WTC11 (cell line): Measurements from ENCODE around the gene LY6G6F. TPM values are rescaled to one million over a fixed set of nuclear protein-coding genes. Genes with fewer than 3 reads are reported as not detected.

ENCODE experiments used
- ATAC-seq: fragments of 200-7000 bp; cut with Tn5 transposase; 2 replicates; pipeline ENCODE4 v1.10.0; 2021; ENCODE audit warnings: mild to moderate bottlenecking, moderate library complexity
- CTCF ChIA-PET: fragments of 300-600 bp; sonication (Branson Sonifier 250); formaldehyde crosslinking; loops from one replicate; lab custom pipeline; 2021; ENCODE audit warnings: antibody characterized with exemption; lab: Charles Lee
- POLR2A ChIA-PET: fragments of 350-600 bp; sonication (Branson Sonifier 250); formaldehyde crosslinking; loops from one replicate; lab custom pipeline; 2021; ENCODE audit warnings: antibody characterized with exemption; lab: Charles Lee
- DNase-seq: peaks from one replicate; pipeline ENCODE4 v3.0.0; 2021; ENCODE audit warnings: low spot score
- H3K27ac Mint-ChIP-seq: 2 replicates; pipeline ENCODE4 v1.8.0; 2021; ENCODE audit warnings: mixed read lengths
- H3K27me3 Mint-ChIP-seq: 2 replicates; pipeline ENCODE4 v1.8.0; 2021; ENCODE audit warnings: low read depth, mild to moderate bottlenecking, moderate library complexity, mixed read lengths
- H3K36me3 Mint-ChIP-seq: 2 replicates; pipeline ENCODE4 v1.8.0; 2021; ENCODE audit warnings: mixed read lengths
- H3K4me1 Mint-ChIP-seq: 2 replicates; pipeline ENCODE4 v1.8.0; 2022; ENCODE audit warnings: mixed read lengths
- H3K4me3 Mint-ChIP-seq: 2 replicates; pipeline ENCODE4 v1.8.0; 2021; ENCODE audit warnings: mild to moderate bottlenecking, moderate library complexity, mixed read lengths
- H3K9me3 Mint-ChIP-seq: 2 replicates; pipeline ENCODE4 v1.8.0; 2021; ENCODE audit warnings: mixed read lengths
- CREM ChIP-seq: sonication (generic); formaldehyde crosslinking; IDR thresholded peaks from 2 replicates; pipeline ENCODE4 v1.8.1; 2022; ENCODE audit warnings: mild to moderate bottlenecking, missing genetic modification reagents, moderate library complexity
- FOXJ3 ChIP-seq: sonication (generic); formaldehyde crosslinking; IDR thresholded peaks from 2 replicates; pipeline ENCODE4 v1.9.0; 2021; ENCODE audit warnings: missing genetic modification reagents, mild to moderate bottlenecking, borderline replicate concordance
- FOXK1 ChIP-seq: sonication (generic); formaldehyde crosslinking; IDR thresholded peaks from 2 replicates; pipeline ENCODE4 v1.8.0; 2022; ENCODE audit warnings: mild to moderate bottlenecking, moderate library complexity, missing genetic modification reagents
- JUN ChIP-seq: sonication (generic); formaldehyde crosslinking; IDR thresholded peaks from 2 replicates; pipeline ENCODE4 v1.8.0; 2023; ENCODE audit warnings: mild to moderate bottlenecking, missing genetic modification reagents
- KAT7 ChIP-seq: sonication (generic); formaldehyde crosslinking; IDR thresholded peaks from 2 replicates; pipeline ENCODE4 v1.8.1; 2023; ENCODE audit warnings: missing genetic modification reagents, mild to moderate bottlenecking, borderline replicate concordance
- MYBL2 ChIP-seq: sonication (generic); formaldehyde crosslinking; IDR thresholded peaks from 2 replicates; pipeline ENCODE4 v1.8.1; 2023; ENCODE audit warnings: mild to moderate bottlenecking, moderate library complexity, missing genetic modification reagents
- NFATC4 ChIP-seq: fragments of 250-450 bp; sonication (Bioruptor Pico); IDR thresholded peaks from 2 replicates; pipeline ENCODE4 v1.9.0; 2021; ENCODE audit warnings: mild to moderate bottlenecking
- SP1 ChIP-seq: sonication (generic); formaldehyde crosslinking; conservative IDR thresholded peaks from 2 replicates; pipeline ENCODE4 v1.8.1; 2022; ENCODE audit warnings: missing genetic modification reagents
- TEAD1 ChIP-seq: sonication (generic); formaldehyde crosslinking; IDR thresholded peaks from 2 replicates; pipeline ENCODE4 v1.8.0; 2022; ENCODE audit warnings: mild to moderate bottlenecking, missing genetic modification reagents
- ZBTB43 ChIP-seq: sonication (generic); formaldehyde crosslinking; IDR thresholded peaks from 2 replicates; pipeline ENCODE4 v1.8.1; 2023; ENCODE audit warnings: mild to moderate bottlenecking, missing genetic modification reagents
- ZNF396 ChIP-seq: fragments of 250-450 bp; sonication (Bioruptor Pico); IDR thresholded peaks from 2 replicates; pipeline ENCODE4 v1.8.0; 2021; ENCODE audit warnings: mild to moderate bottlenecking, moderate library complexity, borderline replicate concordance
- ZNF423 ChIP-seq: fragments of 250-450 bp; sonication (Bioruptor Pico); IDR thresholded peaks from 2 replicates; pipeline ENCODE4 v2.1.2; 2022; ENCODE audit warnings: mild to moderate bottlenecking, moderate library complexity
- total RNA-seq: library from RNA; stranded (reverse); gene quantifications from 3 replicates; pipeline ENCODE4 v1.2.3, GENCODE V29; 2021
- TF ChIP-seq, protein P1 (sequence below): sonication (generic); formaldehyde crosslinking; IDR thresholded peaks from 2 replicates; pipeline ENCODE4 v1.8.0; 2023; ENCODE audit warnings: missing genetic modification reagents
- TF ChIP-seq, protein P2 (sequence below): fragments of 250-450 bp; sonication (Bioruptor Pico); IDR thresholded peaks from 2 replicates; pipeline ENCODE4 v1.8.0; 2021; ENCODE audit warnings: mild to moderate bottlenecking
- TF ChIP-seq, protein P3 (sequence below): sonication (generic); formaldehyde crosslinking; IDR thresholded peaks from 2 replicates; pipeline ENCODE4 v1.8.1; 2022; ENCODE audit warnings: missing genetic modification reagents, borderline replicate concordance
- TF ChIP-seq, protein P4 (sequence below): sonication (generic); formaldehyde crosslinking; IDR thresholded peaks from 2 replicates; pipeline ENCODE4 v1.8.1; 2022; ENCODE audit warnings: mild to moderate bottlenecking, moderate library complexity, missing genetic modification reagents
- TF ChIP-seq, protein P5 (sequence below): fragments of 250-450 bp; sonication (Bioruptor Pico); IDR thresholded peaks from 2 replicates; pipeline ENCODE4 v2.1.2; 2022; ENCODE audit warnings: mild to moderate bottlenecking, moderate library complexity
- TF ChIP-seq, protein P6 (sequence below): sonication (generic); formaldehyde crosslinking; IDR thresholded peaks from 2 replicates; pipeline ENCODE4 v1.8.1; 2022; ENCODE audit warnings: low read depth, mild to moderate bottlenecking, moderate library complexity, missing genetic modification reagents, borderline replicate concordance
- TF ChIP-seq, protein P7 (sequence below): sonication (generic); formaldehyde crosslinking; IDR thresholded peaks from 2 replicates; pipeline ENCODE4 v1.8.1; 2023; ENCODE audit warnings: mild to moderate bottlenecking, moderate library complexity, missing genetic modification reagents

Gene LY6G6F
- total RNA-seq, 1 experiment from 2014 or later, result not detected

GRCh38 chr6:31663961-31664789 is 42.5 kb upstream of the LY6G6F start:
- TF ChIP-seq ZNF423 (CRISPR knock-in tag), result no peak
- no peak for TF ChIP-seq MYBL2 (CRISPR knock-in tag)
- no peak for TF ChIP-seq ZNF396 (CRISPR knock-in tag)
- TF ChIP-seq, protein P1, sequence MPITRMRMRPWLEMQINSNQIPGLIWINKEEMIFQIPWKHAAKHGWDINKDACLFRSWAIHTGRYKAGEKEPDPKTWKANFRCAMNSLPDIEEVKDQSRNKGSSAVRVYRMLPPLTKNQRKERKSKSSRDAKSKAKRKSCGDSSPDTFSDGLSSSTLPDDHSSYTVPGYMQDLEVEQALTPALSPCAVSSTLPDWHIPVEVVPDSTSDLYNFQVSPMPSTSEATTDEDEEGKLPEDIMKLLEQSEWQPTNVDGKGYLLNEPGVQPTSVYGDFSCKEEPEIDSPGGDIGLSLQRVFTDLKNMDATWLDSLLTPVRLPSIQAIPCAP (CRISPR knock-in tag), result no peak
- TF ChIP-seq, protein P2, sequence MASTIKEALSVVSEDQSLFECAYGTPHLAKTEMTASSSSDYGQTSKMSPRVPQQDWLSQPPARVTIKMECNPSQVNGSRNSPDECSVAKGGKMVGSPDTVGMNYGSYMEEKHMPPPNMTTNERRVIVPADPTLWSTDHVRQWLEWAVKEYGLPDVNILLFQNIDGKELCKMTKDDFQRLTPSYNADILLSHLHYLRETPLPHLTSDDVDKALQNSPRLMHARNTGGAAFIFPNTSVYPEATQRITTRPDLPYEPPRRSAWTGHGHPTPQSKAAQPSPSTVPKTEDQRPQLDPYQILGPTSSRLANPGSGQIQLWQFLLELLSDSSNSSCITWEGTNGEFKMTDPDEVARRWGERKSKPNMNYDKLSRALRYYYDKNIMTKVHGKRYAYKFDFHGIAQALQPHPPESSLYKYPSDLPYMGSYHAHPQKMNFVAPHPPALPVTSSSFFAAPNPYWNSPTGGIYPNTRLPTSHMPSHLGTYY, result no peak
- no peak for TF ChIP-seq KAT7 (CRISPR knock-in tag)
- ATAC-seq (no peak), DNase-seq (no peak)
- Mint-ChIP-seq H3K4me3 (peak overlapping the region; percentile 91), H3K27me3 (no peaks in the 10 kb centered on the region), H3K27ac (peak overlapping the region; percentile 98), H3K9me3 (no peaks in the 10 kb centered on the region), H3K4me1 (peaks cover 41% of the 10 kb centered on the region), H3K36me3 (peaks cover 47% of the 10 kb centered on the region)
- ChIA-PET CTCF (interaction anchor here (0.5 to 1.8 kb wide), 15 partner anchors 11 to 130 kb away, joined by 3 to 7 read pairs (median 4); partner anchors contain the start of genes ATP6V1G2, BAG6 and DDAH2), POLR2A (interaction anchor here (0.8 to 1.6 kb wide), 13 partner anchors 10 to 199 kb away, joined by 3 to 9 read pairs (median 3); partner anchors contain the start of genes ABHD16A, BAG6, DDAH2 and DDX39B)

DNA sequence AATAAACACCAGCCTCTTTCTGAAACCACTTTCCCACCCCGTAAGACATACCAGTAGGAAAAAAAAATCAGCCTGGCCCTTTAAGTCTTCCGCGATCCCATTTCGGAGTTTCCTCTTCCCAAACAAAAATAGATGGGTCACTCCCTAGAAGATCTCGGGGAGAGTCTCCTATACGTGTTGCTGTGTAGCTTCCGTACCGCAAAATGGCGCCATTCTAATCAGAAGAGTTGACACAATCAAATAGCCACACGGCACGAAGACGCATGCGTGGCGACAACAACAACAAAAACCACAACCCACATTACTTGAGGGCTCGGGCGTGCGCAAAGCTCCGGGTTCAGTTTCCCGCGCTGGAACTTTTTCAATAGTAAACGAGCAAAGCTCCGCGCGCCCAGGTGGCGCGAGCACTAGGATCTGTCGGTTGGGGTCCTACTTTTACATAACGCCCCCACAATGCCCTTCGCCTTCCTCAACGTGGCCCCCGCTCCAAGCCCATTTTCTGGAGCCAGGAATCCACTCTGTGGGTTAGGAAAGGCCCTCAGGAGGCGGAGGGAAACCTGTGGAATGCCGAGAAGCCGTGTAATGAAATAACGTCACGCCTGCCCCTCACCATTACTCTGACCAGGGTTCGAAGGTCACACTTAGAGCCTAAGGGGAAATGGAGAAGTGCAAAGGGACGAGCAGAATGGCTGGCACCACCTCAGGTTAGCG is 41.7 kb upstream of the LY6G6F start, which contains the start of gene GPANK1:
TSS of gene GPANK1 (minus strand) at position 208 of the 711 bp plus-strand sequence. CDS start 519 bp downstream, outside the sequence.
- ATAC-seq, result peak; percentile 12

More for the DNA sequence above, 41.7 kb upstream of the LY6G6F start, which contains the start of gene GPANK1:
- Mint-ChIP-seq H3K27me3 (no peaks in the 10 kb centered on the region), H3K36me3 (peaks cover 54% of the 10 kb centered on the region), H3K9me3 (no peaks in the 10 kb centered on the region), H3K27ac (peak within 1 kb of the TSS; percentile 98)
- CTCF ChIA-PET, result interaction anchor here (0.5 to 1.8 kb wide), 13 partner anchors 12 to 127 kb away, joined by 3 to 7 read pairs (median 4); partner anchors contain the start of genes ATP6V1G2, BAG6 and DDAH2
- peak; percentile 64 for DNase-seq
- TF ChIP-seq ZBTB43 (CRISPR knock-in tag), result no peak
- TF ChIP-seq, protein P3, sequence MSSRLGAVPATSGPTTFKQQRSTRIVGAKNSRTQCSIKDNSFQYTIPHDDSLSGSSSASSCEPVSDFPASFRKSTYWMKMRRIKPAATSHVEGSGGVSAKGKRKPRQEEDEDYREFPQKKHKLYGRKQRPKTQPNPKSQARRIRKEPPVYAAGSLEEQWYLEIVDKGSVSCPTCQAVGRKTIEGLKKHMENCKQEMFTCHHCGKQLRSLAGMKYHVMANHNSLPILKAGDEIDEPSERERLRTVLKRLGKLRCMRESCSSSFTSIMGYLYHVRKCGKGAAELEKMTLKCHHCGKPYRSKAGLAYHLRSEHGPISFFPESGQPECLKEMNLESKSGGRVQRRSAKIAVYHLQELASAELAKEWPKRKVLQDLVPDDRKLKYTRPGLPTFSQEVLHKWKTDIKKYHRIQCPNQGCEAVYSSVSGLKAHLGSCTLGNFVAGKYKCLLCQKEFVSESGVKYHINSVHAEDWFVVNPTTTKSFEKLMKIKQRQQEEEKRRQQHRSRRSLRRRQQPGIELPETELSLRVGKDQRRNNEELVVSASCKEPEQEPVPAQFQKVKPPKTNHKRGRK (CRISPR knock-in tag), result no peak
- 0 out of 2 replicates have a peak, but pooled peaks have one; percentile 16 for TF ChIP-seq SP1
- TF ChIP-seq, protein P4, sequence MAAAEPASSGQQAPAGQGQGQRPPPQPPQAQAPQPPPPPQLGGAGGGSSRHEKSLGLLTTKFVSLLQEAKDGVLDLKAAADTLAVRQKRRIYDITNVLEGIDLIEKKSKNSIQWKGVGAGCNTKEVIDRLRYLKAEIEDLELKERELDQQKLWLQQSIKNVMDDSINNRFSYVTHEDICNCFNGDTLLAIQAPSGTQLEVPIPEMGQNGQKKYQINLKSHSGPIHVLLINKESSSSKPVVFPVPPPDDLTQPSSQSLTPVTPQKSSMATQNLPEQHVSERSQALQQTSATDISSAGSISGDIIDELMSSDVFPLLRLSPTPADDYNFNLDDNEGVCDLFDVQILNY (CRISPR knock-in tag), result 0 out of 2 replicates have a peak, but pooled peaks have one; percentile 5
- TF ChIP-seq JUN, result 0 out of 2 replicates have a peak, but pooled peaks have one; percentile 11
- TF ChIP-seq, protein P5, sequence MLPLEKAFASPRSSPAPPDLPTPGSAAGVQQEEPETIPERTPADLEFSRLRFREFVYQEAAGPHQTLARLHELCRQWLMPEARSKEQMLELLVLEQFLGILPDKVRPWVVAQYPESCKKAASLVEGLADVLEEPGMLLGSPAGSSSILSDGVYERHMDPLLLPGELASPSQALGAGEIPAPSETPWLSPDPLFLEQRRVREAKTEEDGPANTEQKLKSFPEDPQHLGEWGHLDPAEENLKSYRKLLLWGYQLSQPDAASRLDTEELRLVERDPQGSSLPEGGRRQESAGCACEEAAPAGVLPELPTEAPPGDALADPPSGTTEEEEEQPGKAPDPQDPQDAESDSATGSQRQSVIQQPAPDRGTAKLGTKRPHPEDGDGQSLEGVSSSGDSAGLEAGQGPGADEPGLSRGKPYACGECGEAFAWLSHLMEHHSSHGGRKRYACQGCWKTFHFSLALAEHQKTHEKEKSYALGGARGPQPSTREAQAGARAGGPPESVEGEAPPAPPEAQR, result no peak
- TF ChIP-seq, protein P6, sequence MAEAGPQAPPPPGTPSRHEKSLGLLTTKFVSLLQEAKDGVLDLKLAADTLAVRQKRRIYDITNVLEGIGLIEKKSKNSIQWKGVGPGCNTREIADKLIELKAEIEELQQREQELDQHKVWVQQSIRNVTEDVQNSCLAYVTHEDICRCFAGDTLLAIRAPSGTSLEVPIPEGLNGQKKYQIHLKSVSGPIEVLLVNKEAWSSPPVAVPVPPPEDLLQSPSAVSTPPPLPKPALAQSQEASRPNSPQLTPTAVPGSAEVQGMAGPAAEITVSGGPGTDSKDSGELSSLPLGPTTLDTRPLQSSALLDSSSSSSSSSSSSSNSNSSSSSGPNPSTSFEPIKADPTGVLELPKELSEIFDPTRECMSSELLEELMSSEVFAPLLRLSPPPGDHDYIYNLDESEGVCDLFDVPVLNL (CRISPR knock-in tag), result no peak
- TF ChIP-seq FOXK1 (CRISPR knock-in tag), result peak; percentile 69; the same call in 1 of the 2 replicates
- peak; percentile 20; the same call in 1 of the 2 replicates for TF ChIP-seq CREM (CRISPR knock-in tag)
- TF ChIP-seq FOXJ3 (CRISPR knock-in tag), result no peak
- TF ChIP-seq, protein P7, sequence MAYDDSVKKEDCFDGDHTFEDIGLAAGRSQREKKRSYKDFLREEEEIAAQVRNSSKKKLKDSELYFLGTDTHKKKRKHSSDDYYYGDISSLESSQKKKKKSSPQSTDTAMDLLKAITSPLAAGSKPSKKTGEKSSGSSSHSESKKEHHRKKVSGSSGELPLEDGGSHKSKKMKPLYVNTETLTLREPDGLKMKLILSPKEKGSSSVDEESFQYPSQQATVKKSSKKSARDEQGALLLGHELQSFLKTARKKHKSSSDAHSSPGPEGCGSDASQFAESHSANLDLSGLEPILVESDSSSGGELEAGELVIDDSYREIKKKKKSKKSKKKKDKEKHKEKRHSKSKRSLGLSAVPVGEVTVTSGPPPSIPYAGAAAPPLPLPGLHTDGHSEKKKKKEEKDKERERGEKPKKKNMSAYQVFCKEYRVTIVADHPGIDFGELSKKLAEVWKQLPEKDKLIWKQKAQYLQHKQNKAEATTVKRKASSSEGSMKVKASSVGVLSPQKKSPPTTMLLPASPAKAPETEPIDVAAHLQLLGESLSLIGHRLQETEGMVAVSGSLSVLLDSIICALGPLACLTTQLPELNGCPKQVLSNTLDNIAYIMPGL (CRISPR knock-in tag), result 0 out of 2 replicates have a peak, but pooled peaks have one; percentile 12
- TF ChIP-seq NFATC4 (CRISPR knock-in tag), result no peak
- TF ChIP-seq TEAD1, result 0 out of 2 replicates have a peak, but pooled peaks have one; percentile 36
- TF ChIP-seq, all 79 proteins: peak for 7
- peaks cover 34% of the 10 kb centered on the region for H3K4me1 Mint-ChIP-seq
- peak within 1 kb of the TSS; percentile 91 for H3K4me3 Mint-ChIP-seq
- POLR2A ChIA-PET, result interaction anchor here (0.8 to 1.6 kb wide), 13 partner anchors 11 to 198 kb away, joined by 3 to 9 read pairs (median 3); partner anchors contain the start of genes ABHD16A, BAG6, DDAH2 and DDX39B
